GM23338 (cell line): ENCODE data around the gene USP38. TPM values are rescaled to one million over a fixed set of nuclear protein-coding genes. Genes with fewer than 3 reads are reported as not detected.

Experiments
- ATAC-seq: fragments of 200-7000 bp; cut with Tn5 transposase; 3 replicates; pipeline ENCODE4 v1.9.1; 2020
- DNase-seq: peaks from one replicate; pipeline ENCODE4 v3.0.0-alpha.2; 2015; ENCODE audit warnings: low spot score
- H2AFZ ChIP-seq: fragments of 200-600 bp; sonication (generic); 2 replicates; pipeline ENCODE4 v1.8.0; 2016; ENCODE audit warnings: antibody characterized with exemption, mild to moderate bottlenecking, moderate library complexity
- H3F3A ChIP-seq: fragments of 200-600 bp; sonication (generic); replicated peaks from 2 replicates; pipeline ENCODE4 v1.8.0; 2017; ENCODE audit warnings: antibody characterized with exemption, mixed run types, low read depth
- H3K27ac ChIP-seq: fragments of 200-600 bp; sonication (generic); 2 replicates; pipeline ENCODE4 v1.6.1; 2016; ENCODE audit warnings: low read depth
- H3K27me3 ChIP-seq: fragments of 200-600 bp; sonication (generic); 2 replicates; pipeline ENCODE4 v1.8.0; 2016; ENCODE audit warnings: mild to moderate bottlenecking, mixed run types, moderate library complexity; ENCODE audit not compliant: insufficient read depth
- H3K36me3 ChIP-seq: fragments of 200-600 bp; sonication (generic); 2 replicates; pipeline ENCODE4 v1.8.0; 2016; ENCODE audit warnings: mild to moderate bottlenecking; ENCODE audit not compliant: insufficient read depth
- H3K4me1 ChIP-seq: fragments of 200-600 bp; sonication (generic); 2 replicates; pipeline ENCODE4 v1.8.0; 2016; ENCODE audit warnings: mild to moderate bottlenecking, moderate library complexity; ENCODE audit not compliant: insufficient read depth
- H3K4me2 ChIP-seq: fragments of 200-600 bp; sonication (generic); 2 replicates; pipeline ENCODE4 v1.7.1; 2017; ENCODE audit warnings: mixed run types
- H3K4me3 ChIP-seq: fragments of 200-600 bp; sonication (generic); 2 replicates; pipeline ENCODE4 v1.6.1; 2016; ENCODE audit warnings: mixed run types
- H3K79me2 ChIP-seq: fragments of 200-600 bp; sonication (generic); replicated peaks from 2 replicates; pipeline ENCODE4 v1.8.0; 2017; ENCODE audit warnings: mild to moderate bottlenecking; ENCODE audit not compliant: insufficient read depth
- H3K9me2 ChIP-seq: fragments of 200-600 bp; sonication (generic); 2 replicates; pipeline ENCODE4 v1.8.0; 2017; ENCODE audit not compliant: insufficient read depth
- H4K20me1 ChIP-seq: fragments of 200-600 bp; sonication (generic); replicated peaks from 2 replicates; pipeline ENCODE4 v1.8.0; 2017; ENCODE audit warnings: mild to moderate bottlenecking; ENCODE audit not compliant: insufficient read depth
- H3K27ac Mint-ChIP-seq: 2 replicates; pipeline ENCODE4 v1.8.0; 2020; ENCODE audit warnings: inconsistent platforms, mild to moderate bottlenecking, moderate library complexity, mixed read lengths
- H3K27me3 Mint-ChIP-seq: 3 replicates; pipeline ENCODE4 v1.8.0; 2022; ENCODE audit warnings: low read depth, mild to moderate bottlenecking, moderate library complexity, mixed read lengths, inconsistent platforms; ENCODE audit not compliant: insufficient read depth, poor library complexity
- H3K36me3 Mint-ChIP-seq: 3 replicates; pipeline ENCODE4 v1.8.0; 2021; ENCODE audit warnings: low read depth, mild to moderate bottlenecking, inconsistent platforms, moderate library complexity, mixed read lengths
- H3K4me1 Mint-ChIP-seq: 3 replicates; pipeline ENCODE4 v1.8.0; 2020; ENCODE audit warnings: mild to moderate bottlenecking, inconsistent platforms, mixed read lengths
- H3K4me3 Mint-ChIP-seq: 3 replicates; pipeline ENCODE4 v1.8.0; 2021; ENCODE audit warnings: moderate library complexity, mild to moderate bottlenecking, inconsistent platforms, mixed read lengths
- H3K9me3 Mint-ChIP-seq: 3 replicates; pipeline ENCODE4 v1.8.0; 2020; ENCODE audit warnings: moderate library complexity, mild to moderate bottlenecking, inconsistent platforms, mixed read lengths
- CREB1 ChIP-seq: fragments of 250-450 bp; sonication (Bioruptor Pico); IDR thresholded peaks from 2 replicates; pipeline ENCODE4 v1.5.0; 2020; ENCODE audit warnings: low read depth, mild to moderate bottlenecking, moderate library complexity
- EZH2 ChIP-seq: fragments of 200-600 bp; sonication (generic); IDR thresholded peaks from one replicate; pipeline ENCODE4 v1.8.0; 2017; ENCODE audit warnings: antibody characterized with exemption, mild to moderate bottlenecking, low read depth; ENCODE audit not compliant: unreplicated experiment
- EZH2phosphoT487 ChIP-seq: fragments of 200-600 bp; sonication (generic); IDR thresholded peaks from one replicate; pipeline ENCODE4 v1.8.1; 2018; ENCODE audit warnings: antibody characterized with exemption; ENCODE audit not compliant: unreplicated experiment
- JUNB ChIP-seq: IDR thresholded peaks from one replicate; pipeline ENCODE4 v1.6.1; 2016; ENCODE audit warnings: antibody characterized with exemption; ENCODE audit not compliant: unreplicated experiment
- NANOG ChIP-seq: IDR thresholded peaks from 2 replicates; pipeline ENCODE4 v1.6.1; 2016; ENCODE audit warnings: antibody characterized with exemption, borderline replicate concordance
- POLR2AphosphoS5 ChIP-seq: IDR thresholded peaks from 2 replicates; pipeline ENCODE4 v1.6.1; 2016; ENCODE audit warnings: antibody characterized with exemption, low read depth
- STAT1 ChIP-seq: IDR thresholded peaks from one replicate; pipeline ENCODE4 v1.6.1; 2016; ENCODE audit warnings: antibody characterized with exemption; ENCODE audit not compliant: unreplicated experiment
- ZNF114 ChIP-seq: fragments of 250-450 bp; sonication (Bioruptor Pico); IDR thresholded peaks from 2 replicates; pipeline ENCODE4 v1.5.0; 2020; ENCODE audit warnings: mild to moderate bottlenecking, moderate library complexity
- ZNF331 ChIP-seq: fragments of 250-450 bp; sonication (Bioruptor Pico); IDR thresholded peaks from 2 replicates; pipeline ENCODE4 v1.5.0; 2020; ENCODE audit warnings: low read depth, mild to moderate bottlenecking, moderate library complexity
- polyA plus RNA-seq: library from polyadenylated mRNA; unstranded; fragments of >200 nt; fragmentation: Nextera tagmentation; extraction: Ambion mirVana; gene quantifications from 2 replicates; pipeline ENCODE4 v1.2.1, GENCODE V29; 2016
- total RNA-seq: library from RNA; depleted of rRNA; stranded (reverse); fragments of >200 nt; shearing (Covaris generic); gene quantifications from 2 replicates; pipeline ENCODE4 v1.2.3, GENCODE V29; 2014
- TF ChIP-seq, protein P1 (sequence below): fragments of 250-450 bp; sonication (Bioruptor Pico); IDR thresholded peaks from 2 replicates; pipeline ENCODE4 v1.5.0; 2020; ENCODE audit warnings: mild to moderate bottlenecking, moderate library complexity
- TF ChIP-seq, protein P2 (sequence below), 2 experiments: fragments of 200-600 bp in 1 of 2; sonication (generic) in 1 of 2; conservative IDR thresholded peaks; 2 replicates each; pipeline versions ENCODE4 v1.5.1 to v1.6.1; 2016 to 2017; ENCODE audit warnings: antibody characterized with exemption in 2 of 2, low read depth in 2 of 2, mild to moderate bottlenecking in 2 of 2, moderate library complexity in 1 of 2
- TF ChIP-seq, protein P3 (sequence below): IDR thresholded peaks from one replicate; pipeline ENCODE4 v1.6.1; 2018; ENCODE audit warnings: antibody characterized with exemption; ENCODE audit not compliant: unreplicated experiment
- TF ChIP-seq, protein P4 (sequence below): IDR thresholded peaks from 2 replicates; pipeline ENCODE4 v1.6.1; 2016; ENCODE audit warnings: antibody characterized with exemption

Gene USP38
- total and polyA plus RNA-seq, 2 experiments from 2014 or later: 3.7 to 16.5 TPM

DNA sequence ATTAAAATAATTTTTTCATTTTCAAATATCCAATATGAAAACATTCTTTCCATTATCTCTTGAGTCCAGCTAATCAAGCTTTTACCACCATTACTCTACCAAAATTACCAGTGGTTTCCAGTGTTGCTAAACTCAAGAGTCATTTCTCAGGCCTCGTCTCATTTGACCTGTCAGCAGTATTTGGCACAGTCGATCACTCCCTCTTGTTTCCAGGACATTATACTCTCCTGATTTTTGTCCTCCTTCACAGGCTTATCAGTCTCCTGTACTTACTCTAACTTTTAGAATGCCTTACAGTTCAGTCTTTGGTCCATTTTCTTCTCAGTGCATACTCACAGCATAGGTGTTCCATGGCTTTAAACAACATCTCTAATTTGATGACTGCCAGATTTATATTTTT lies 11.6 kb downstream of the USP38 start:
- H3K27me3 Mint-ChIP-seq: no peaks in the 10 kb centered on the region
- Histone ChIP-seq H3K36me3 (peaks cover 38% of the 10 kb centered on the region), H3K4me3 (no peak overlapping the region), H3K27me3 (no peaks in the 10 kb centered on the region), H3K4me2 (no peak overlapping the region), H3K27ac (no peak overlapping the region), H3K4me1 (no peaks in the 10 kb centered on the region), H4K20me1 (peaks cover 12% of the 10 kb centered on the region; the same call in 1 of the 2 replicates), H2AFZ (no peak overlapping the region), H3F3A (no peaks in the 10 kb centered on the region), H3K79me2 (peaks cover 25% of the 10 kb centered on the region; the same call in 1 of the 2 replicates), H3K9me2 (no peaks in the 10 kb centered on the region)
- ATAC-seq (no peak), DNase-seq (no peak)
- TF ChIP-seq, protein P1, sequence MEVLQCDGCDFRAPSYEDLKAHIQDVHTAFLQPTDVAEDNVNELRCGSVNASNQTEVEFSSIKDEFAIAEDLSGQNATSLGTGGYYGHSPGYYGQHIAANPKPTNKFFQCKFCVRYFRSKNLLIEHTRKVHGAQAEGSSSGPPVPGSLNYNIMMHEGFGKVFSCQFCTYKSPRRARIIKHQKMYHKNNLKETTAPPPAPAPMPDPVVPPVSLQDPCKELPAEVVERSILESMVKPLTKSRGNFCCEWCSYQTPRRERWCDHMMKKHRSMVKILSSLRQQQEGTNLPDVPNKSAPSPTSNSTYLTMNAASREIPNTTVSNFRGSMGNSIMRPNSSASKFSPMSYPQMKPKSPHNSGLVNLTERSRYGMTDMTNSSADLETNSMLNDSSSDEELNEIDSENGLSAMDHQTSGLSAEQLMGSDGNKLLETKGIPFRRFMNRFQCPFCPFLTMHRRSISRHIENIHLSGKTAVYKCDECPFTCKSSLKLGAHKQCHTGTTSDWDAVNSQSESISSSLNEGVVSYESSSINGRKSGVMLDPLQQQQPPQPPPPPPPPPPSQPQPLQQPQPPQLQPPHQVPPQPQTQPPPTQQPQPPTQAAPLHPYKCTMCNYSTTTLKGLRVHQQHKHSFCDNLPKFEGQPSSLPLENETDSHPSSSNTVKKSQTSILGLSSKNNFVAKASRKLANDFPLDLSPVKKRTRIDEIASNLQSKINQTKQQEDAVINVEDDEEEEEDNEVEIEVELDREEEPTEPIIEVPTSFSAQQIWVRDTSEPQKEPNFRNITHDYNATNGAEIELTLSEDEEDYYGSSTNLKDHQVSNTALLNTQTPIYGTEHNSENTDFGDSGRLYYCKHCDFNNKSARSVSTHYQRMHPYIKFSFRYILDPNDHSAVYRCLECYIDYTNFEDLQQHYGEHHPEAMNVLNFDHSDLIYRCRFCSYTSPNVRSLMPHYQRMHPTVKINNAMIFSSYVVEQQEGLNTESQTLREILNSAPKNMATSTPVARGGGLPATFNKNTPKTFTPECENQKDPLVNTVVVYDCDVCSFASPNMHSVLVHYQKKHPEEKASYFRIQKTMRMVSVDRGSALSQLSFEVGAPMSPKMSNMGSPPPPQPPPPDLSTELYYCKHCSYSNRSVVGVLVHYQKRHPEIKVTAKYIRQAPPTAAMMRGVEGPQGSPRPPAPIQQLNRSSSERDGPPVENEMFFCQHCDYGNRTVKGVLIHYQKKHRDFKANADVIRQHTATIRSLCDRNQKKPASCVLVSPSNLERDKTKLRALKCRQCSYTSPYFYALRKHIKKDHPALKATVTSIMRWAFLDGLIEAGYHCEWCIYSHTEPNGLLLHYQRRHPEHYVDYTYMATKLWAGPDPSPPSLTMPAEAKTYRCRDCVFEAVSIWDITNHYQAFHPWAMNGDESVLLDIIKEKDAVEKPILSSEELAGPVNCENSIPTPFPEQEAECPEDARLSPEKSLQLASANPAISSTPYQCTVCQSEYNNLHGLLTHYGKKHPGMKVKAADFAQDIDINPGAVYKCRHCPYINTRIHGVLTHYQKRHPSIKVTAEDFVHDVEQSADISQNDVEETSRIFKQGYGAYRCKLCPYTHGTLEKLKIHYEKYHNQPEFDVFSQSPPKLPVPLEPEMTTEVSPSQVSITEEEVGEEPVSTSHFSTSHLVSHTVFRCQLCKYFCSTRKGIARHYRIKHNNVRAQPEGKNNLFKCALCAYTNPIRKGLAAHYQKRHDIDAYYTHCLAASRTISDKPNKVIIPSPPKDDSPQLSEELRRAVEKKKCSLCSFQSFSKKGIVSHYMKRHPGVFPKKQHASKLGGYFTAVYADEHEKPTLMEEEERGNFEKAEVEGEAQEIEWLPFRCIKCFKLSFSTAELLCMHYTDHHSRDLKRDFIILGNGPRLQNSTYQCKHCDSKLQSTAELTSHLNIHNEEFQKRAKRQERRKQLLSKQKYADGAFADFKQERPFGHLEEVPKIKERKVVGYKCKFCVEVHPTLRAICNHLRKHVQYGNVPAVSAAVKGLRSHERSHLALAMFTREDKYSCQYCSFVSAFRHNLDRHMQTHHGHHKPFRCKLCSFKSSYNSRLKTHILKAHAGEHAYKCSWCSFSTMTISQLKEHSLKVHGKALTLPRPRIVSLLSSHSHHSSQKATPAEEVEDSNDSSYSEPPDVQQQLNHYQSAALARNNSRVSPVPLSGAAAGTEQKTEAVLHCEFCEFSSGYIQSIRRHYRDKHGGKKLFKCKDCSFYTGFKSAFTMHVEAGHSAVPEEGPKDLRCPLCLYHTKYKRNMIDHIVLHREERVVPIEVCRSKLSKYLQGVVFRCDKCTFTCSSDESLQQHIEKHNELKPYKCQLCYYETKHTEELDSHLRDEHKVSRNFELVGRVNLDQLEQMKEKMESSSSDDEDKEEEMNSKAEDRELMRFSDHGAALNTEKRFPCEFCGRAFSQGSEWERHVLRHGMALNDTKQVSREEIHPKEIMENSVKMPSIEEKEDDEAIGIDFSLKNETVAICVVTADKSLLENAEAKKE (CRISPR knock-in tag): no peak
- TF ChIP-seq, protein P2, sequence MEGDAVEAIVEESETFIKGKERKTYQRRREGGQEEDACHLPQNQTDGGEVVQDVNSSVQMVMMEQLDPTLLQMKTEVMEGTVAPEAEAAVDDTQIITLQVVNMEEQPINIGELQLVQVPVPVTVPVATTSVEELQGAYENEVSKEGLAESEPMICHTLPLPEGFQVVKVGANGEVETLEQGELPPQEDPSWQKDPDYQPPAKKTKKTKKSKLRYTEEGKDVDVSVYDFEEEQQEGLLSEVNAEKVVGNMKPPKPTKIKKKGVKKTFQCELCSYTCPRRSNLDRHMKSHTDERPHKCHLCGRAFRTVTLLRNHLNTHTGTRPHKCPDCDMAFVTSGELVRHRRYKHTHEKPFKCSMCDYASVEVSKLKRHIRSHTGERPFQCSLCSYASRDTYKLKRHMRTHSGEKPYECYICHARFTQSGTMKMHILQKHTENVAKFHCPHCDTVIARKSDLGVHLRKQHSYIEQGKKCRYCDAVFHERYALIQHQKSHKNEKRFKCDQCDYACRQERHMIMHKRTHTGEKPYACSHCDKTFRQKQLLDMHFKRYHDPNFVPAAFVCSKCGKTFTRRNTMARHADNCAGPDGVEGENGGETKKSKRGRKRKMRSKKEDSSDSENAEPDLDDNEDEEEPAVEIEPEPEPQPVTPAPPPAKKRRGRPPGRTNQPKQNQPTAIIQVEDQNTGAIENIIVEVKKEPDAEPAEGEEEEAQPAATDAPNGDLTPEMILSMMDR (conservative IDR thresholded peaks at IDR 0.05; ENCODE audit: low read depth in 2 of 2): no peak
- TF ChIP-seq ZNF331 (CRISPR knock-in tag): no peak
- no peak for TF ChIP-seq JUNB
- TF ChIP-seq POLR2AphosphoS5: no peak
- TF ChIP-seq, protein P3, sequence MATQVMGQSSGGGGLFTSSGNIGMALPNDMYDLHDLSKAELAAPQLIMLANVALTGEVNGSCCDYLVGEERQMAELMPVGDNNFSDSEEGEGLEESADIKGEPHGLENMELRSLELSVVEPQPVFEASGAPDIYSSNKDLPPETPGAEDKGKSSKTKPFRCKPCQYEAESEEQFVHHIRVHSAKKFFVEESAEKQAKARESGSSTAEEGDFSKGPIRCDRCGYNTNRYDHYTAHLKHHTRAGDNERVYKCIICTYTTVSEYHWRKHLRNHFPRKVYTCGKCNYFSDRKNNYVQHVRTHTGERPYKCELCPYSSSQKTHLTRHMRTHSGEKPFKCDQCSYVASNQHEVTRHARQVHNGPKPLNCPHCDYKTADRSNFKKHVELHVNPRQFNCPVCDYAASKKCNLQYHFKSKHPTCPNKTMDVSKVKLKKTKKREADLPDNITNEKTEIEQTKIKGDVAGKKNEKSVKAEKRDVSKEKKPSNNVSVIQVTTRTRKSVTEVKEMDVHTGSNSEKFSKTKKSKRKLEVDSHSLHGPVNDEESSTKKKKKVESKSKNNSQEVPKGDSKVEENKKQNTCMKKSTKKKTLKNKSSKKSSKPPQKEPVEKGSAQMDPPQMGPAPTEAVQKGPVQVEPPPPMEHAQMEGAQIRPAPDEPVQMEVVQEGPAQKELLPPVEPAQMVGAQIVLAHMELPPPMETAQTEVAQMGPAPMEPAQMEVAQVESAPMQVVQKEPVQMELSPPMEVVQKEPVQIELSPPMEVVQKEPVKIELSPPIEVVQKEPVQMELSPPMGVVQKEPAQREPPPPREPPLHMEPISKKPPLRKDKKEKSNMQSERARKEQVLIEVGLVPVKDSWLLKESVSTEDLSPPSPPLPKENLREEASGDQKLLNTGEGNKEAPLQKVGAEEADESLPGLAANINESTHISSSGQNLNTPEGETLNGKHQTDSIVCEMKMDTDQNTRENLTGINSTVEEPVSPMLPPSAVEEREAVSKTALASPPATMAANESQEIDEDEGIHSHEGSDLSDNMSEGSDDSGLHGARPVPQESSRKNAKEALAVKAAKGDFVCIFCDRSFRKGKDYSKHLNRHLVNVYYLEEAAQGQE: no peak
- no peak for TF ChIP-seq STAT1
- TF ChIP-seq NANOG: no peak
- TF ChIP-seq EZH2: no peak
- TF ChIP-seq ZNF114: no peak
- TF ChIP-seq, protein P4, sequence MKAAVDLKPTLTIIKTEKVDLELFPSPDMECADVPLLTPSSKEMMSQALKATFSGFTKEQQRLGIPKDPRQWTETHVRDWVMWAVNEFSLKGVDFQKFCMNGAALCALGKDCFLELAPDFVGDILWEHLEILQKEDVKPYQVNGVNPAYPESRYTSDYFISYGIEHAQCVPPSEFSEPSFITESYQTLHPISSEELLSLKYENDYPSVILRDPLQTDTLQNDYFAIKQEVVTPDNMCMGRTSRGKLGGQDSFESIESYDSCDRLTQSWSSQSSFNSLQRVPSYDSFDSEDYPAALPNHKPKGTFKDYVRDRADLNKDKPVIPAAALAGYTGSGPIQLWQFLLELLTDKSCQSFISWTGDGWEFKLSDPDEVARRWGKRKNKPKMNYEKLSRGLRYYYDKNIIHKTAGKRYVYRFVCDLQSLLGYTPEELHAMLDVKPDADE: no peak
- TF ChIP-seq EZH2phosphoT487: no peak
- no peak for TF ChIP-seq CREB1
- H3K4me1 Mint-ChIP-seq: no peaks in the 10 kb centered on the region
- no peak overlapping the region for H3K4me3 Mint-ChIP-seq
- H3K27ac Mint-ChIP-seq: no peak overlapping the region
- H3K36me3 Mint-ChIP-seq: peaks cover 46% of the 10 kb centered on the region
- no peaks in the 10 kb centered on the region for H3K9me3 Mint-ChIP-seq
